A172 (cell line): ENCODE measurements around the gene TLX1. TPM values are rescaled to one million over a fixed set of nuclear protein-coding genes. Genes with fewer than 3 reads are reported as not detected.
"Not testable (repeated sequence)": the region's sequence is repeated elsewhere in the genome, so short reads cannot be mapped to it uniquely, and the experiment has no call there.

Experiments
- DNase-seq: peaks from one replicate; pipeline ENCODE4 v3.0.0-alpha.2; 2015; ENCODE audit warnings: low spot score
- total RNA-seq: library from RNA; depleted of rRNA; stranded (reverse); fragments of >200 nt; shearing (Covaris generic); gene quantifications from 2 replicates; pipeline ENCODE4 v1.2.3, GENCODE V29; 2014; rRNA removed

TLX1 gene
- total RNA-seq, 1 experiment from 2014 or later, result not detected

GRCh38 chr10:101152316-101152715 is 21.2 kb downstream of the TLX1 start:
- DNase-seq, result no peak

GRCh38 chr10:101154506-101154905 is 23.4 kb downstream of the TLX1 start:
- DNase-seq, result not testable (repeated sequence)

DNA sequence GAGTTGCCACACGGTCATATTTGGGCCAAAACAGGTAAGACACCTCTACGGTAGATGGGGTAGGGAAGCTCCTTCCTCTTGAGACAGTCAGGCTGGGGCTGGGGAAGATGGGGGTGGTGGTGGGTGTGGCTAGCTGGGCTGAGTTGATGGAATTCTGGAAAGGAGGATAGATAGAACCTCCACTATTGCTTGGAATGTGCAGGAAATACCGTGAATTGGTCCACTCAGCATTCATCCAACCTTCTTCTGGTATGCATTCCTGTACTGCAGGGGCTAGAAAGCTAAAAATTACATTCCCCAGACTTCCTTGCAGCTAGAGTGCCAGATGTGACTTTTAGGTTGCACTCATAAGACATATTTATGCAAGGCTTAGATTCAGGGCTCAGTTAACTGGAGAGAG is 24.8 kb downstream of the TLX1 start:
- no peak for DNase-seq

GRCh38 chr10:101157756-101158458 is 26.8 kb downstream of the TLX1 start:
- peak; percentile 29 for DNase-seq

- no peak for DNase-seq
Observed at GRCh38 chr10:101158459-101159058, 27.5 kb downstream of the TLX1 start.

DNA sequence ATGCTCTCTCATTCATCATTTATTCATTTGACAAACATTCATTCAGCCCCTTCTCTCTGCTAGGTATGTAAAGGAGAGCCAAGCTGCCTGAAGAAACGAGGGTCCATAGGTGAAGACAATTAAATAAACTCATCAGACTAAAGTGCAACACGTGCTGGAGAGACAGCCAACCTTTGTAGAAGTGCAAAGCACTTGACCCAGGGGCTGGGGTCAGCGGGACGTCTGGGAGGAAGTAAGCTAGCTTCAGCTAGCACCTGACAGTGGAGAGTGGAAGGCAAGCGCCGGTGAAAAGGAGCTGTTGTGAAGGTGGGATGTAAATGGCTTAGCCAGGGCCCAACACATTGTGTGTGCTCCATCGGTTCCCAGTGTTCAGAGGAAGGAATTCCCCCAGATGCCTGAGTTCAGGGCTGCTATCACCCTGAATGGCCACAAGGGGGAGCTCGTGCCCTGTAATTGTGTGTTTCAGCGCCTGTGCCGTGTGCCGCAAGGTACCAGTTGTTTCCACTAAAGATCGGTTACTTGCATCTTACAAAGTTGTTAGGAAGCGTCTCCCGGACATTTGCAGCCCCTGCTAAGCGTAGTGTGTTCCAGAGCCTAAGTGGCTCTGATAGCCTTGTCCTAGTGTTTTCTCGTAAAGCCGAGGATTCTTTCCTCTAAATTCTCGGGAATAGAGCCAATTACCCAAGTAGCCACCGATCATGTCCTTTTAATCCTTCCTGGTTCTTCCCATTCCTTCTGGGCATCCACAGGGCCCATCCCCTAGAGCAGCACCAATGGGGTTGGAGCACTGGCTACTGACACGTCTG is 30.6 kb downstream of the TLX1 start:
- peak; percentile 87 for DNase-seq

DNA sequence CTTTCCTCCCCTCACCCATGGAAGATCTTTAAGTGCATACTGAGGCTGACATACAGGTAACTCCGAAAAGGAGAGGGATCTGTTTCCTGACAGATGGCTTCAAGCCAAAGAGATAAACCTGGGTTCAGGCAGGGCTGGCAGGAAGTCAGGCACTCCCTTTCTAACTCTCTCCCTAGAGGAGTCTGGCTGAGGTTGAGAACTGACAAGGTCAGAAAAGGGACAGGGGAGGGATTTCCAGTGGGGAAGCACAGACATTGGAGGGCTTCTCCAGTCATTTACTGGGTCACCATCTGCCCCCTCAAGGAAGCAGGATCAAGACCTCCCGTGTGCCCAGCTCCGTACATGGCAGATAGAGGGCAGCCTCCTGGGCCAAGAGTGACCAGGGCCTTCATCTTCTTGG is 31.6 kb downstream of the TLX1 start:
- no peak for DNase-seq

- DNase-seq, result no peak
Observed at GRCh38 chr10:101164020-101164419, 32.9 kb downstream of the TLX1 start.

DNA sequence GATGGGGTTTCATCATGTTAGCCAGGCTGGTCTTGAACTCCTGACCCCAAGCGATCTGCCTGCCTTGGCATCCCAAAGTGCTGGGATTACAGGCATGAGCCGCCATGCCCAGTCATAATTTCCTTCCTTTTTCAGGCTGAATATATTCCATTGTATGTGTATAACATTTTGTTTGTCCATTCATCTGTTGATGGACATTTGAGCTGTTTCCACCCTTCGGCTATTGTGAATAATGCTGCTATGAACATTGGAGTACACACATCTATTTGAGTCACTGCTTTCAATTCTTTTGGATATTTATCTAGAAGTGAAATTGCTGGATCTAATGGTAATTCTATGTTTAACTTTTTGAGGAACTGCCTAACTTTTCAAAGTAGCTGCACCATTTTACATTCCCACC is 34.6 kb downstream of the TLX1 start:
- no peak for DNase-seq

- DNase-seq, result no peak
Observed at GRCh38 chr10:101166430-101166829, 35.3 kb downstream of the TLX1 start.

DNA sequence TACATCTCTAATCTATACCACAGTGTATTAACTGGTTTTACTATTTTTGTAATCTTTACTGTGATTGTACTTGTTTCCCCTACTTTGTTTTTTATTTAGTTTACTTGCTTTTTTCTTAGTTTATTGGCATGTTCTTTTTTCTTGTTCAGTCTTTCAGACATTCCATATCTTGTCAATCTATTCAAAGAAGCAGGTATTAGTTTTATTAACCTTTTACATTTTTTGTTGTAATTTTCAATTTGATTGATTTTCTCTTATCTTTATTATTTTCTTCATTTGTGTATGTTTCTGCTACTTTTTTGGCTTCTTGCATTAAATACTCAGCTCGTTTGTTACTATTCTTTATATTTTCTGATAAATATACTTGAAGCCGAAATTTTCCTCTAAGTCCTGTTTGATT is 41.6 kb downstream of the TLX1 start:
- no peak for DNase-seq

DNA sequence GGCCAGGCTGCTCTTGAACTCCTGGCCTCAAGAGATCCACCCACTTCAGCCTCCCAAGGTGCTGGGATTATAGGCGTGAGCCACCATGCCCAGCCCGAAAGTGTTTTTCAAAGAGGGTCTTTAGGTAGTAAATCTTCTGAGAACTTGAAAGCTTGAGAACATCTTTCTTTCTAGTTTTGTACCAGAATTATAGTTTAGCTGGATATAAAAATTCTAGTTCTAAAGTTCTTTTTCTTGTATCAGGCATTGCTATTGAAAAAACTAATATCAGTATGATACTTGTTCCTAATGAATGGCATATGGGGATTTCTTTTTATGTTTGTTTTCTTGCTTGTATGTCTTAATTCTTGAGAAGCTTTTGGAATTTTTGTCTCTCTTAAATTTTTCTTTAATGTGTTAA is 43.2 kb downstream of the TLX1 start:
- no peak for DNase-seq

- no peak for DNase-seq
Observed at GRCh38 chr10:101176577-101176976, 45.5 kb downstream of the TLX1 start.

DNA sequence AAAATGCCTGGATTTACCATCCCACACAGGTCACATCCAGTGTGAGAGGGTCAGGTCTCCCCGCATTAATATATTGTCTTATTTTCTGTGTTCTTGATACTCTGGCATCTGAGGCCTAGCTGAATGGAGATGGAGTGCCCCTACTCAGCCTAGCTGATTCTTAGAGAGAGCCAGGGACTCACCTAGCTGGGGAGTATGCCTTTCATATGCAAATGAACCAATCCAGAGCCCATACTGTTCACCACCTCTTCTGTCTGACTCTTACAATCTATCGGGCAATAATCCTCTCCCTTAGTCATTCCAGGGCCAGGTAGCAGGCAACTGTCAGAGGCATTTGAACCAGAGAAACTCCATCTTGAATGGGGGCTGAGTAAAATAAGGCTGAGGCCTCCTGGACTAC is 51.8 kb downstream of the TLX1 start:
- no peak for DNase-seq

GRCh38 chr10:101183458-101184183 is 52.5 kb downstream of the TLX1 start:
- no peak for DNase-seq

Other genes starting within 250 kb of the TLX1 start
- 42.4 and 50.0 TPM in 2 replicates for gene SLF2, start 218.3 kb upstream of the TLX1 start, total RNA-seq
- 0.05 TPM in 1 of 2 replicates, not detected in the other for gene SEMA4G, start 161.8 kb upstream of the TLX1 start, total RNA-seq
- 92.5 and 118 TPM in 2 replicates for gene MRPL43, start 143.8 kb upstream of the TLX1 start, total RNA-seq
- 6.4 and 25.1 TPM in 2 replicates for gene TWNK, start 143.8 kb upstream of the TLX1 start, total RNA-seq
- 66.5 and 76.9 TPM in 2 replicates for gene LZTS2, start 131.5 kb upstream of the TLX1 start, total RNA-seq
- 2.2 and 5.0 TPM in 2 replicates for gene PDZD7, start 100.2 kb upstream of the TLX1 start, total RNA-seq
- 78.0 and 80.5 TPM in 2 replicates for gene SFXN3, start 100.1 kb upstream of the TLX1 start, total RNA-seq
- gene KAZALD1, start 69.3 kb upstream of the TLX1 start, total RNA-seq, result 19.3 and 25.0 TPM in 2 replicates
- 1.1 and 1.2 TPM in 2 replicates for gene LBX1, start 98.2 kb downstream of the TLX1 start, total RNA-seq
- 10.3 and 10.7 TPM in 2 replicates for gene BTRC, start 222.9 kb downstream of the TLX1 start, total RNA-seq